KMS-11 (cell line): ENCODE measurements around the gene CAMTA1.

Experiments used
- H2AFZ ChIP-seq: fragments of 200-600 bp; sonication (generic); 2 replicates; pipeline ENCODE4 v1.6.1; 2016; ENCODE audit warnings: antibody characterized with exemption, mixed run types, low read depth
- H3K27ac ChIP-seq: fragments of 200-600 bp; sonication (generic); 2 replicates; pipeline ENCODE4 v1.6.1; 2016; ENCODE audit warnings: mild to moderate bottlenecking, mixed run types
- H3K27me3 ChIP-seq: fragments of 200-600 bp; sonication (generic); 2 replicates; pipeline ENCODE4 v1.6.1; 2017; ENCODE audit warnings: mild to moderate bottlenecking, low read depth, mixed run types, moderate library complexity; ENCODE audit not compliant: insufficient read depth
- H3K36me3 ChIP-seq: fragments of 200-600 bp; sonication (generic); 2 replicates; pipeline ENCODE4 v1.6.1; 2017; ENCODE audit warnings: mild to moderate bottlenecking, mixed run types; ENCODE audit not compliant: insufficient read depth
- H3K4me1 ChIP-seq: fragments of 200-600 bp; sonication (generic); 2 replicates; pipeline ENCODE4 v1.6.1; 2016; ENCODE audit warnings: mild to moderate bottlenecking, low read depth, mixed run types; ENCODE audit not compliant: poor library complexity, severe bottlenecking
- H3K4me2 ChIP-seq: fragments of 200-600 bp; sonication (generic); 2 replicates; pipeline ENCODE4 v1.7.0; 2016; ENCODE audit warnings: mild to moderate bottlenecking, mixed run types
- H3K4me3 ChIP-seq: fragments of 200-600 bp; sonication (generic); IDR thresholded peaks from 2 replicates; pipeline ENCODE4 v1.6.1; 2017; ENCODE audit warnings: low read depth, low read length, mixed read lengths; ENCODE audit not compliant: insufficient read depth
- H3K79me2 ChIP-seq: fragments of 200-600 bp; sonication (generic); 2 replicates; pipeline ENCODE4 v1.6.1; 2016; ENCODE audit warnings: low read depth, mixed run types; ENCODE audit not compliant: insufficient read depth
- H3K9ac ChIP-seq: fragments of 200-600 bp; sonication (generic); 2 replicates; pipeline ENCODE4 v1.6.1; 2016; ENCODE audit warnings: mild to moderate bottlenecking, mixed run types
- H4K20me1 ChIP-seq: fragments of 200-600 bp; sonication (generic); 2 replicates; pipeline ENCODE4 v1.6.1; 2016; ENCODE audit warnings: mild to moderate bottlenecking, mixed run types; ENCODE audit not compliant: insufficient read depth
- CTCF ChIP-seq: fragments of 200-600 bp; sonication (generic); conservative IDR thresholded peaks from 2 replicates; pipeline ENCODE4 v1.6.1; 2017; ENCODE audit warnings: low read depth, mild to moderate bottlenecking, antibody characterized with exemption, low read length, moderate library complexity, mixed read lengths

CAMTA1 gene

GRCh38 chr1:7520496-7520895 lies 735.2 kb downstream of the CAMTA1 start:
- no peak for TF ChIP-seq CTCF
- Histone ChIP-seq H3K4me3 (no peak overlapping the region), H3K4me1 (no peaks in the 10 kb centered on the region), H3K79me2 (no peaks in the 10 kb centered on the region), H3K4me2 (no peak overlapping the region), H3K36me3 (no peaks in the 10 kb centered on the region), H4K20me1 (no peaks in the 10 kb centered on the region), H3K27me3 (peaks cover 12% of the 10 kb centered on the region; the same call in 1 of the 2 replicates), H2AFZ (no peak overlapping the region), H3K9ac (no peak overlapping the region), H3K27ac (no peak overlapping the region)

- Histone ChIP-seq H3K4me3 (no peak overlapping the region), H3K27ac (no peak overlapping the region), H3K4me2 (no peak overlapping the region), H3K9ac (no peak overlapping the region), H3K4me1 (no peaks in the 10 kb centered on the region), H2AFZ (no peak overlapping the region), H3K36me3 (no peaks in the 10 kb centered on the region), H3K79me2 (no peaks in the 10 kb centered on the region), H4K20me1 (no peaks in the 10 kb centered on the region), H3K27me3 (no peaks in the 10 kb centered on the region; the same call in 1 of the 2 replicates)
- no peak for TF ChIP-seq CTCF
These were observed 739.4 kb downstream of the CAMTA1 start for GRCh38 chr1:7524341-7525337.

- no peak overlapping the region for H3K27ac ChIP-seq
- H3K79me2 ChIP-seq = no peaks in the 10 kb centered on the region
These were observed 740.2 kb downstream of the CAMTA1 start for GRCh38 chr1:7525338-7526063.

More at GRCh38 chr1:7525338-7526063, 740.2 kb downstream of the CAMTA1 start:
- Histone ChIP-seq H3K27me3 (no peaks in the 10 kb centered on the region; the same call in 1 of the 2 replicates), H3K4me2 (no peak overlapping the region), H3K36me3 (no peaks in the 10 kb centered on the region), H4K20me1 (no peaks in the 10 kb centered on the region), H2AFZ (no peak overlapping the region), H3K9ac (no peak overlapping the region), H3K4me1 (no peaks in the 10 kb centered on the region), H3K4me3 (no peak overlapping the region)
- TF ChIP-seq CTCF = no peak
